Limb (tissue), 2 donors: Measurements from ENCODE around the gene EHHADH.

Source experiments
- DNase-seq, 2 donors: peaks; one replicate each; pipeline ENCODE4 v3.0.0-alpha.2; 2016; ENCODE audit errors: extremely low spot score in 2 of 2

The EHHADH gene

DNA sequence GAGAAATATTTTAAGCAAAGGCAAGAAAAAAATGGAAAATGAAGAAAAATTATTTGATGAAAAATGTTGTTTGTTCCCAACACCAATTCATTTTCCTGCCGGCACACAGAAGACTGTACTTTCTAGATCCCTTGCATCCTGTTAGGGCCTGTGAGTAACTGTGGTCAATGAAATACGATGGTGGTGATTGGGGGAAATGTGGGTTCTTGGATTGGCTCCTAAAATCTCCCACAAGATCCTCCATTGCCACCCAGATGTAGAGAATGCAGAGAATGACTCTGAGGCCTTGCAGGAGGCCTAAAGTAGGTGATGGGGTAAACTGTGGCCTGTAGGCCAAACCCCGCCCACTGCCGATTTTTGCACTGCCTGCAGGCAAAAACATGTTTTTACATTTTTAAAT, 54.6 kb downstream of the EHHADH start:
- DNase-seq, result no peak

- no peak for DNase-seq
Measured at GRCh38 chr3:185197068-185197467, 56.8 kb downstream of the EHHADH start.

DNA sequence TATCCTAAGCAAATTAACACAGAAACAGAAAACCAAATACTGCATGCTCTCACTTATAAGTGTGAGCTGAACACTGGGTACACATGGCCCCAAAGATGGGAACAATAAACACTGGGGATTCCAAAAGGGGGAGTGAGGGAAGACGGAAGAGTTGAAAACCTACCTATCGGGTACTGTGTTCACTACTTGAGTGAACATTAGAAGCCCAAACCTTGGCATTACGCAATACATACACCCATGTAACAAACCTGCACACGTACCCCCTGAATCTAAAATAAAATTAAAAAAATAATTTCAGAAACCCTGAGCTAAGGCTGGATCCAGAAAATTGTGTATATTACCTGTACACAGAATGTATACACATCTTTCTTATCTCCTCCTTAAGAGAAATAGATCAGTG, 58.2 kb downstream of the EHHADH start:
- no peak for DNase-seq

- no peak for DNase-seq
Measured at GRCh38 chr3:185188816-185189215, 65.0 kb downstream of the EHHADH start.

- DNase-seq, result no peak
Measured at GRCh38 chr3:185187391-185187790, 66.5 kb downstream of the EHHADH start.

DNA sequence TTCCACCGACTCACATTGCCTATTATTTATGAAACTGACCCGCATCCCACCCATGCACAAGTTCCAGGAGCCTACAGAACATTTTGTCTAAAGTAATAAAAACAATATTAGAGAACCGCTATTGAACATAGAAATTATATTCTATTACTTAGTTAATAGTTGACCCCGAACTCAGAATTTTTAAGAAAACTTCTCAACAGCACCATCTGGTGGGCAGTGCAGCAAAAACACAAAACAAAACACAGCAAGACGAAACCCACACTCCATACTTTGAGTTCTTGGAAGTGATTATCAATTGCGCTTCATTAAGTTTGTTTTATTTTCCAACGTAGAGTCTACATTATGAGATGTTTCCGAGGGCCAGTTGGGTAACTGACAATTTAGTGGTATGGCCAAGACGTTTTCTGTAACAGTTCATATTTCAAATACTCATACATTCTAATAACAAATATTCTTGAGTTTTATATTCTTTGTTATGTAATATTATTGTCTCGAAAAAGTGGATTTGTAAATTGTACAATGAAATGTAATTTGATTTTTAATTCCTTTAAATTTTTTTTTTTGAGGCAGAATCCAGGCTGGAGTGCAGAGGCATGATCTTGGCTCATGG, 77.0 kb downstream of the EHHADH start:
- DNase-seq, result peak; percentile 63 to 68

- DNase-seq, result peak; percentile 36 to 70
Measured at GRCh38 chr3:185175370-185175987, 78.4 kb downstream of the EHHADH start.

DNA sequence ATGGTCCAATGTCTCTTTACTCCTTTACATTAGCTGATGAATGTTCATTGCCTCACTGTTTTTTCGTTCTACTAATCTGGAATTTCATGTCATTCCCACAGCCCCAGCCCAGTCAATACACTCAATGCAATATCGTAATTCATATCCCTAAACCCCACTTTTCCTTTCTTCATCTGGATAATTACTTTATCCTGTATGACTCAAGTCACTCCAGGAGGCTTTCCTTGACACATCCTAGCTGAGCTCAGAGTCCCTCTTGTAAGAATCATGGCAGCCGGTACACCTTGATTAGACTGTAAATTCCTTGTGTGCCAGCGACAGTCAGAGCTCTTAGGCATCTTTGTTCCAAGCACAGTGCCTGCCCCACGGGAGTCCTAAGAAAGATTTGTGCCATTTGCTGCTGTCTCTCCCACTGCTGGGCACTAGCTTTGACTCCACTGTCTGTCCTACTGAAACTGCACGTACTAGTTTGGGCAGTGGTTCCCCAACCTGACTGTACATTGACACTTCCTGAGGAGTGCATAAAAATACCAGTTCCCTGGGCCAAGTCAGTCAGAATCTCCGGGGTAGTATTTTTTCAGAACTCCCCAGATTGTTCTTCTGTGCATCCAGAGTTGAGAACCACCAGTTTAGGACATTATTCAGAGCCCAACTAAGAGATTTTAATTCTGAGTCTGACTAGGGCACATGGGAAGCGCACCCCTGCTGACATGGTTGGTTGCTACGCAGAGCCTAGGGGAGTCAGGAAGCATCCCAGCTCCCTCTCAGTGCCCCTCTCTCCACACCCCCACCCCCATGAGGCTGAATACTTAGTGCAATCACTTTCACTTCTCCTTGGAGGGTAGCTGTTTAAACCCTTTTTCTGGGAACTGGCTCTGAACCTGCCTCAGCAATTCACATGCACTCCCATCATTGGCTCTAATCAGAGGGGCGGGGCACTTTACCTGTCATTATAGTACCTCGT, 81.5 kb downstream of the EHHADH start:
- no peak for DNase-seq

GRCh38 chr3:185164428-185165217, 89.2 kb downstream of the EHHADH start:
- no peak for DNase-seq

GRCh38 chr3:185162634-185163033, 91.2 kb downstream of the EHHADH start:
- DNase-seq, result no peak

- DNase-seq, result no peak
Measured at GRCh38 chr3:185161761-185162160, 92.1 kb downstream of the EHHADH start.

DNA sequence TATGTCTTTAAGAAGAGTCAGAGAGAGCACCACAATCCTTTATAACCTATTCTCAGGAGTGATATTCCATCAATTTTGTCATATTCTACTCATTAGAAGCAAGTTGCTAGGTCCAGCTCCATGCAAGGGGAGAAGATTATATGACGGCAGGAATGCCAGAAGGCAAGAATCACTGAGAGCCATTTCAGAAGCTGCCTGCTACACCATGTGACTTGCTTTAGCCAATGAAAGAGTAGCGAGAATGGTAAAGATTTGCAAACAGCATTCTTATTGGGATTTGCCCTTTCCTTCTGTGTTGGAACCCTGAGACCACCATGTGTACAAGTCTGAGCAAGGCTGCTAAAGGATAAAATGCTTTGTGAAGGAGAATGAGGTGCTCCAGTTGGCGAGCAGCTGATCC, 96.5 kb downstream of the EHHADH start:
- no peak for DNase-seq

- DNase-seq, result no peak
Measured at GRCh38 chr3:185155678-185156077, 98.2 kb downstream of the EHHADH start.

DNA sequence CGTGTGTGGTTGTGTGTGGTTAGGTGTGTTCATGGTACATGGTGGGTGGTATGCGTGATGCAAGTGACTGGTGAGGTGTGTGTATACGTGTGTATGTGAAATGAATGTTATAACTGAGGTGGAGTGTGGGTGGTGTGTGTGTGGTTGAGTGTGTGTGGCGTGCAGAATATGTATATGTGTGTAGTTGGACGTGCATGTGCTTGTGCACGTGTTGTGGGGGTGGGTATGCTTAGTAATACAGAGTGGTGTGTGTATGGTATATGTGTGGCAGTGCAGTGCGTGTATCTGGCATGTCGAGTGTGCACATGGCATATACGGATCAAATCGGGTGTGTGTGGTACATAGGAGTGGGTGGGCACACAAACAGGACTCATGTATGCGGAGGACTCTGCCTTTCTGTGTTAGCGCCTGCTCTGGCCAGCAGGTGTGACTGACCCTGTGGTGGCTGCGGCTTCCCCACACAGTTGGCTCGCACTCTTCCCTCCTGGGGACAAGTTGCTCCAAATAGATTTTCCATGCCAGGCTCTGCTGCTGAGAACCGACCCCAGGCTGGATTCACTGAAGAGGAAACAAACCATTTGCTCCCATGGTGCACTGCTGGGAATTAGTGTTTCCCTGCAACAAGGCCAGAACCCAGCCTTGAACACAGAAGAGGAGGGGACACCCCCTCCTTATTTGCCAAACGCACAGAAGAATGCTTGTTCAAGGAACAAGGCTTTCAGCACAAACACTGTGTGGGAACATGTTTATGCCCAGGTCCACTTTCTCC, 99.8 kb downstream of the EHHADH start:
- peak in 1 of 2 donors; percentile 58 for DNase-seq

DNA sequence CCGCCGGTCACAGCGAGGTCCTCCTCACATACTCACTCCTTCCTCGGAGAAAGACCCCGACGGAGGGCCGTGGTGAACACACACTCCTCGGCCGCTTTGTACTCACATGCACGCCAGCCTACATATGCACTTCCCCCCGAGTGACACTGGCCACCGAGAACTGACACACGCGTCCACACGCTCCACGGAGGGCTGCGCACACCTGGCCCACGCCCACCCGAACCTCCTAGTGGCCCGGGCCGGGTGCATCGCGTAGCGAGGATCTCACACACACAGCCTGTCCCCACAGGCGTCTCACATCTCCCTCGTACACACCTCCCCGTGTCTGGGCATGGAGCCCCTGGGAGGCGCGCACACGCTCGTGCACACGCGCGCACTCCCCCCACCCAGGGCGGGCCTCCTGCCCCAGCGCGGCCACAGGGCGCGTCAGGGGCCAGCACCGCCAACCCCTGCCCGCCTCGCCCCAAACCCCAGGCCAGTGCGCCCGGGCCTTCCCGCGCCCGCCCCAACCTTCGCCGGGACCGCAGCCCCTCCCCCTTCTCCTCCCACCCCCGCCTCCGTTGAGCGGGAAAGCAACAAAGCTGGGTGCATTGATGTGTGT, 100.6 kb downstream of the EHHADH start:
- peak in 1 of 2 donors; percentile 78 for DNase-seq

DNA sequence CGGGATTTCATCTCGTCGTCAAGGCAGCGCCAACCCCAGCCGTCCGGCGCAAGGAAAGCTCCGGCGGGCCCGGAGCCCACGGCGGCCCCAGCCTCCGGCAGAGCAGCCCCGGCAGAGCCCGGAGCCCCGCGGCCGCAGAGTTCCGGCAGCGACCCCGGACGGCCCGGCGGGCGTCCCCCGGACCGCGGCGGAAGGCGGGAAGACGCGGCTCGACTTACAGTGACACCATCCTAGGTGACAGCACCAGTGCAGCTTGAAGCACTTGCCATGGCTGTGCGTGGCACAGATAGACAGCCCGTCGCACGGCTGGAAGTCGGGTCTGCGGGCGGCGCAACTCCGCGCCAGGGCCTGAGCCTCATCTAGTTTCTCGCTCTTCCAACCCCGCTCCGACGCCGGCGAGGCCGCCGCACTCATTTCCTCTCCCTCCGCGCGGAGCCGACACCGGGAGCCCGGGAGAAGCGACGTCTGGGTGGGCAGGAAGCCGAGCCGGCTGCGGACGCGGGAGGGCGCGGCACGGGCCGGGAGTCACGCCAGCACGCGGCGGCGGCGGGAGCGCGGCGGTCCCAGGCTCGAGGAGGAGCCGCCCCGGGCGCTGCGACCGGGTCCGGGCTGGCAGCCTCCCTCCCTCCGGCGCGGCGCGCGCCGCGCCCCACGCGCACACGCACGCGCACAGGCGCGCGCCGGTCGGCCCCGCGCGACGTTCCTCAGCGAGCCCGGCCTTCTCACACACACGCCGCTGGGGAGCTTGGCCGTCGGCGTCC, 101.3 kb downstream of the EHHADH start, which contains the start of gene C3orf70:
Gene C3orf70 (minus strand): TSS at position 651 of the 761 bp plus-strand sequence. CDS start 237 bp downstream, at position 414.
- peak; percentile 66 to 88 for DNase-seq

DNA sequence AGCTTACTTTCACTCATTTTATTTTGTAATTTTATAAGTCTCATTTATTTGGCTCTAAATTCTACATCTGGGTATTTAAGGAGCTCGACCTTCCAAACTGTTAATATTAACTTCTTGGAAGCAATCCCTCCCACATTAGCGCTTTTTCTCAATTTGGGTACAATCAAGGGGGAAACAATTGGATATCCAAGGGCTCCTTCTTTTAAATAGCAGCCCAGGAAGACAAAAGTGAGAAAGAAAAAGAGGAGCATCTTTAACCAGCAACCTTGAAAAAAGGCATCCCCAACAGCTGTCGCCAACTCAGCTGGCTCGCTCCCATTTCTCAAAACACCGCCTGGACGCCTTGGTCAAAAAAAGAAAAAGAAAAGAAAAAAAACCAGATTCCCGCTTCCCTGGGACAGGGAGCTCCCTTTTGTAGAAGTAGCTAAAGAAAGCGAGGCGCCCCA, 101.9 kb downstream of the EHHADH start:
- no peak for DNase-seq

GRCh38 chr3:185151101-185151963, 102.5 kb downstream of the EHHADH start:
- DNase-seq, result no peak
